MCF 10A (cell line): Measurements from ENCODE around the gene AGO3. TPM values are rescaled to one million over a fixed set of nuclear protein-coding genes. Genes with fewer than 3 reads are reported as not detected.

Source experiments
- BruUV-seq: library from RNA; stranded (reverse); fragments of 400-500 nt; replicated peaks from 2 replicates; lab custom pipeline; 2021; lab: Mats Ljungman, UMichigan
- CTCF ChIA-PET: fragments of 300-600 bp; sonication (Branson Sonifier 250); formaldehyde crosslinking; extraction: SDS; loops from one replicate; lab custom pipeline; 2021; ENCODE audit warnings: antibody characterized with exemption, inconsistent platforms; lab: Yijun Ruan, JAX
- POLR2A ChIA-PET: fragments of 300-600, 350-650 bp; sonication (Branson Sonifier 250); formaldehyde crosslinking; extraction: SDS; loops from one replicate; lab custom pipeline; 2020; ENCODE audit warnings: antibody characterized with exemption, inconsistent platforms; lab: Yijun Ruan, JAX
- DNase-seq: peaks from one replicate; pipeline ENCODE4 v3.0.0-alpha.2; 2018; ENCODE audit not compliant: unreplicated experiment
- H3K27ac Mint-ChIP-seq: one replicate; pipeline ENCODE4 v1.8.0; 2022; ENCODE audit warnings: mild to moderate bottlenecking, low read depth, mixed read lengths; ENCODE audit not compliant: unreplicated experiment
- H3K27me3 Mint-ChIP-seq: one replicate; pipeline ENCODE4 v1.8.0; 2022; ENCODE audit warnings: mixed read lengths; ENCODE audit not compliant: insufficient read depth, unreplicated experiment
- H3K36me3 Mint-ChIP-seq: one replicate; pipeline ENCODE4 v1.8.0; 2022; ENCODE audit warnings: mild to moderate bottlenecking, moderate library complexity, mixed read lengths; ENCODE audit not compliant: insufficient read depth, unreplicated experiment
- H3K4me1 Mint-ChIP-seq: one replicate; pipeline ENCODE4 v1.8.0; 2022; ENCODE audit warnings: mixed read lengths; ENCODE audit not compliant: insufficient read depth, unreplicated experiment
- H3K4me3 Mint-ChIP-seq: one replicate; pipeline ENCODE4 v1.8.0; 2022; ENCODE audit warnings: mild to moderate bottlenecking, moderate library complexity, mixed read lengths; ENCODE audit not compliant: unreplicated experiment
- H3K9me3 Mint-ChIP-seq: one replicate; pipeline ENCODE4 v1.8.0; 2022; ENCODE audit warnings: mixed read lengths; ENCODE audit not compliant: unreplicated experiment
- intact Hi-C: fragments of 100-400 bp; cut with micrococcal nuclease; formaldehyde crosslinking; loops from 2 replicates; pipeline ENCODE4 v1.14.1; 2022
- total RNA-seq: library from RNA; stranded (reverse); gene quantifications from 2 replicates; pipeline ENCODE4 v1.2.3, GENCODE V29; 2022
- TF ChIP-seq, protein P1 (sequence below): fragments of 200-600 bp; IDR thresholded peaks from one replicate; pipeline ENCODE4 v1.8.0; 2022; ENCODE audit warnings: antibody characterized with exemption, mild to moderate bottlenecking; ENCODE audit not compliant: unreplicated experiment

AGO3 gene
- total RNA-seq, 1 experiment from 2014 or later, result 31.6 TPM

DNA sequence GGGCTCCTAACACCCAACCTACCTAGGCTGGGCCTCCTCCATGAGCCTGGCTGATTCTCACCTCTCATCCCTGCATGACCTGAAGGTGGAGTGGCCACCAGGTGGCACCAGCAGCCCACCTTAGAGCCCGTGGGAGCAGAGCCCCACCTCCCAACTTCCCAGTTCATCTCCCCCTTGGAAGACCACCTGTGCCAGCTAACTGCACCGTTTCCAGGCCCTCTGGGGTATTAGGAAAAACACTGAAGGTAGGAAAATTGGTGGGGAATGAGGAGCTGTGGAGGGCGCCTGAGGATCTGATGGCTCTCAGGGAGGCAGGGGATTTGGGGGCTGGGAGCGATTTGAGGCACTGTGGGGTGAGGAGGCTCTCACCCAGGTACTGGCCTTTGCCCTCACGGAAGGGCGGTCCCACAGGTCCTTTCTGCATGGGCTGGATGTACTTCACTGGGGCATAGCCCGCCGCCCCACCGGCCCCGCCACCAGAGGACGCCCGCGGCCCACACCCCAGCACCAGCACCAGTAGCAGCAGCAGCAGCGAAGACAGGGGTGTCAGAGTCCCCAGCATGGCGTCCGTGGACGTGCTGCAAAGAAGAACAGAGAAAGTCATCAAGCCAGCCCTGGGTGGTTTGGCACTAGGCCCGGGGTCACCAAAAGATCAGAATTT lies 168.9 kb downstream of the AGO3 start:
- ChIA-PET POLR2A (interaction anchor here (0.7 to 0.9 kb wide), 2 partner anchors 61 to 529 kb away, joined by 3 read pairs; no protein-coding TSS in a partner anchor), CTCF (interaction anchor here (0.6 to 3.3 kb wide), 14 partner anchors 9 to 187 kb away, joined by 3 to 16 read pairs (median 4); no protein-coding TSS in a partner anchor)
- BruUV-seq, result no TSS peak
- intact Hi-C loops, result loop anchor here (1.0 to 2.0 kb wide), 5 partner anchors 35 to 320 kb away; partner anchors contain the start of gene TRAPPC3
- Mint-ChIP-seq H3K27ac (no peak overlapping the region), H3K4me3 (no peak overlapping the region), H3K36me3 (no peaks in the 10 kb centered on the region), H3K4me1 (no peaks in the 10 kb centered on the region), H3K27me3 (no peaks in the 10 kb centered on the region), H3K9me3 (no peaks in the 10 kb centered on the region)
- TF ChIP-seq, protein P1, sequence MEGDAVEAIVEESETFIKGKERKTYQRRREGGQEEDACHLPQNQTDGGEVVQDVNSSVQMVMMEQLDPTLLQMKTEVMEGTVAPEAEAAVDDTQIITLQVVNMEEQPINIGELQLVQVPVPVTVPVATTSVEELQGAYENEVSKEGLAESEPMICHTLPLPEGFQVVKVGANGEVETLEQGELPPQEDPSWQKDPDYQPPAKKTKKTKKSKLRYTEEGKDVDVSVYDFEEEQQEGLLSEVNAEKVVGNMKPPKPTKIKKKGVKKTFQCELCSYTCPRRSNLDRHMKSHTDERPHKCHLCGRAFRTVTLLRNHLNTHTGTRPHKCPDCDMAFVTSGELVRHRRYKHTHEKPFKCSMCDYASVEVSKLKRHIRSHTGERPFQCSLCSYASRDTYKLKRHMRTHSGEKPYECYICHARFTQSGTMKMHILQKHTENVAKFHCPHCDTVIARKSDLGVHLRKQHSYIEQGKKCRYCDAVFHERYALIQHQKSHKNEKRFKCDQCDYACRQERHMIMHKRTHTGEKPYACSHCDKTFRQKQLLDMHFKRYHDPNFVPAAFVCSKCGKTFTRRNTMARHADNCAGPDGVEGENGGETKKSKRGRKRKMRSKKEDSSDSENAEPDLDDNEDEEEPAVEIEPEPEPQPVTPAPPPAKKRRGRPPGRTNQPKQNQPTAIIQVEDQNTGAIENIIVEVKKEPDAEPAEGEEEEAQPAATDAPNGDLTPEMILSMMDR, result peak; percentile 77
- peak; percentile 77 for DNase-seq

DNA sequence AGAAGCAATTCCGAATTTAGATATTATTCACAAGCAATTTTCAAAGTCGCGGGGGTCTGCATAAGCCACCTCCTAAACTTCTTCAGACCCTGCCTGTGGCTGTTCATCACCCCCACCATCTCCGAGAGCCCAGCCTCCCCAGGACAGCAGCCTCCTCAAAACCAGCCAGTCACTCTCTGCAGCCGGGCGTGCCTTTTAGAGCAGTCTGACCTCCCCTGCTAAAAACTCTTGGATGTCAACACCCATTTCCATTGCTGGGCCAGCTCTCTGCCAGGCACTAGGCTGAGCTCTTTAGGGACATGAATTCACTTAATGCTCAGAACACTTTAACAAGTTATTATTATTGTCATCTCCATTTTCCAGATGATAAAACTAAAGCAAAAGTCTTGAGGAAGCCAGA lies 169.5 kb downstream of the AGO3 start:
- Mint-ChIP-seq H3K27ac (no peak overlapping the region), H3K4me1 (no peaks in the 10 kb centered on the region), H3K4me3 (no peak overlapping the region), H3K36me3 (no peaks in the 10 kb centered on the region), H3K27me3 (no peaks in the 10 kb centered on the region), H3K9me3 (no peaks in the 10 kb centered on the region)
- CTCF ChIA-PET, result interaction anchor here (0.6 to 3.3 kb wide), 16 partner anchors 8 to 187 kb away, joined by 3 to 16 read pairs (median 4); no protein-coding TSS in a partner anchor
- POLR2A ChIA-PET, result interaction anchor here (0.6 to 0.9 kb wide), 2 partner anchors 60 to 88 kb away, joined by 3 read pairs; no protein-coding TSS in a partner anchor
- BruUV-seq, result no TSS peak
- TF ChIP-seq, protein P1, result no peak
- intact Hi-C loops, result no loop called here
- DNase-seq, result no peak

DNA sequence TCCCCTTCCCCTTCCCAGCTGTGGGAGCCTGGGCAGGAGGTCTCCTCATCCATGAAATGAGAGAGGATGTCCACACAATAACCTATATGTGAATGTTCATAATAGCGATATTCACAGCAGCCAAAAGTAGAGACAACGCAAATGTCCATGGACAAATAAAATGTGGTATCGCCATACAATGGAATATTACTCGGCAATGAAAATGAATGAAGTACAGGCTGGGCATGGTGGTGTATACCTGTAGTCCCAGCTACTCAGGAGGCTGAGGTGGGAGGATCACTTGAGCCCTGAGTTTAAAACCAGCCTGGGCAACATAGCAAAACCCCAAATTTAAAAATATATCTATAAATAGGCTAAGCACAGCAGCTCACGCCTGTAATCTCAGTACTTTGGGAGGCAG lies 170.6 kb downstream of the AGO3 start:
- H3K9me3 Mint-ChIP-seq, result no peaks in the 10 kb centered on the region
- CTCF ChIA-PET, result interaction anchor here (0.6 to 3.3 kb wide), 3 partner anchors 33 to 97 kb away, joined by 3 to 16 read pairs (median 11); no protein-coding TSS in a partner anchor
- no peak overlapping the region for H3K4me3 Mint-ChIP-seq
- H3K4me1 Mint-ChIP-seq, result no peaks in the 10 kb centered on the region
- TF ChIP-seq, protein P1, result no peak
- no peaks in the 10 kb centered on the region for H3K27me3 Mint-ChIP-seq
- BruUV-seq, result no TSS peak
- POLR2A ChIA-PET, result interaction anchor here (0.9 kb wide), 1 partner anchor 349 kb away, joined by 3 read pairs; the partner anchor contains the start of gene OSCP1
- H3K27ac Mint-ChIP-seq, result no peak overlapping the region
- intact Hi-C loops, result no loop called here
- no peaks in the 10 kb centered on the region for H3K36me3 Mint-ChIP-seq
- no peak for DNase-seq

- no TSS peak for BruUV-seq
- Mint-ChIP-seq H3K4me3 (no peak overlapping the region), H3K27me3 (no peaks in the 10 kb centered on the region), H3K27ac (no peak overlapping the region), H3K36me3 (no peaks in the 10 kb centered on the region), H3K4me1 (peaks cover 6% of the 10 kb centered on the region), H3K9me3 (no peaks in the 10 kb centered on the region)
- no peak for DNase-seq
- POLR2A ChIA-PET, result no interaction called here
- intact Hi-C loops, result no loop called here
- CTCF ChIA-PET, result interaction anchor here (0.6 to 1.2 kb wide), 2 partner anchors 19 to 395 kb away, joined by 3 to 4 read pairs; no protein-coding TSS in a partner anchor
- TF ChIP-seq, protein P1, result no peak
These were observed 175.4 kb downstream of the AGO3 start for GRCh38 chr1:36106269-36106668.
